Measurements from ENCODE around the gene ZNF385A. TPM values are rescaled to one million over a fixed set of nuclear protein-coding genes. Genes with fewer than 3 reads are reported as not detected.

Gene ZNF385A
- total RNA-seq, 4 donors from 2014 or later = 9.0 to 19.8 (median 13.5) TPM

- TF ChIP-seq CTCF (IDR thresholded peaks at IDR 0.05) (no peak), EP300 (IDR thresholded peaks at IDR 0.05) (no peak), POLR2A (IDR thresholded peaks at IDR 0.05) (no peak)
- Histone ChIP-seq H3K4me3 (no peak overlapping the region), H3K36me3 (no peaks in the 10 kb centered on the region), H3K4me1 (peaks cover 0 to 62% (median 11%) of the 10 kb centered on the region in 4 donors), H3K27ac (peak overlapping the region in 1 of 4 donors; percentile 52), H3K27me3 (no peaks in the 10 kb centered on the region), H3K9me3 (no peaks in the 10 kb centered on the region)
- 77 to 81% methylated on average over 3 of the region's 3 CpGs for WGBS, 2 donors
- no peak for DNase-seq (ENCODE audit: low spot score in 2 of 2)
Measured at GRCh38 chr12:54429014-54429471, 44.5 kb upstream of the ZNF385A start.

GRCh38 chr12:54428050-54429013 lies 43.8 kb upstream of the ZNF385A start:
- no peak for DNase-seq (ENCODE audit: low spot score in 2 of 2)
- no peaks in the 10 kb centered on the region for H3K27me3 ChIP-seq
- TF ChIP-seq EP300 (IDR thresholded peaks at IDR 0.05) (peak in 1 of 2 donors; percentile 49), CTCF (IDR thresholded peaks at IDR 0.05) (no peak)
- H3K9me3 ChIP-seq = no peaks in the 10 kb centered on the region
- H3K36me3 ChIP-seq = no peaks in the 10 kb centered on the region
- H3K27ac ChIP-seq = peak overlapping the region in 1 of 4 donors; percentile 52
- H3K4me1 ChIP-seq = peaks cover 0 to 69% (median 11%) of the 10 kb centered on the region in 4 donors
- 42 to 43% methylated on average over 13 of the region's 13 CpGs for WGBS, 2 donors
- no peak overlapping the region for H3K4me3 ChIP-seq

GRCh38 chr12:54427106-54427505 lies 42.6 kb upstream of the ZNF385A start:
- peaks cover 0 to 66% (median 11%) of the 10 kb centered on the region in 4 donors for H3K4me1 ChIP-seq
- DNase-seq (ENCODE audit: low spot score in 2 of 2) = no peak
- no peak overlapping the region for H3K27ac ChIP-seq

GRCh38 chr12:54426690-54427089 lies 42.2 kb upstream of the ZNF385A start:
- H3K27me3 ChIP-seq = no peaks in the 10 kb centered on the region
- H3K9me3 ChIP-seq = no peaks in the 10 kb centered on the region
- 72% methylated on average over 3 of the region's 3 CpGs for WGBS, 2 donors
- no peak for TF ChIP-seq CTCF (IDR thresholded peaks at IDR 0.05)
- no peak for TF ChIP-seq EP300 (IDR thresholded peaks at IDR 0.05)
- no peak for TF ChIP-seq POLR2A (IDR thresholded peaks at IDR 0.05)
- DNase-seq (ENCODE audit: low spot score in 2 of 2) = no peak
- no peak overlapping the region for H3K27ac ChIP-seq
- H3K4me1 ChIP-seq = peaks cover 0 to 67% (median 12%) of the 10 kb centered on the region in 4 donors
- H3K4me3 ChIP-seq = no peak overlapping the region
- H3K36me3 ChIP-seq = no peaks in the 10 kb centered on the region

More at GRCh38 chr12:54427106-54427505, 42.6 kb upstream of the ZNF385A start:
- Histone ChIP-seq H3K27me3 (no peaks in the 10 kb centered on the region), H3K9me3 (no peaks in the 10 kb centered on the region), H3K36me3 (no peaks in the 10 kb centered on the region), H3K4me3 (no peak overlapping the region)
- 50 to 66% methylated on average over 4 of the region's 4 CpGs for WGBS, 2 donors
- TF ChIP-seq EP300 (IDR thresholded peaks at IDR 0.05) (no peak), CTCF (IDR thresholded peaks at IDR 0.05) (no peak), POLR2A (IDR thresholded peaks at IDR 0.05) (no peak)

- WGBS, 2 donors = 17 to 35% methylated on average over 2 of the region's 2 CpGs
- H3K36me3 ChIP-seq = no peaks in the 10 kb centered on the region
- H3K9me3 ChIP-seq = no peaks in the 10 kb centered on the region
- no peaks in the 10 kb centered on the region for H3K27me3 ChIP-seq
- TF ChIP-seq POLR2A (IDR thresholded peaks at IDR 0.05) (no peak), EP300 (IDR thresholded peaks at IDR 0.05) (no peak), CTCF (IDR thresholded peaks at IDR 0.05) (no peak)
- H3K4me3 ChIP-seq = no peak overlapping the region
- peaks cover 0 to 77% (median 14%) of the 10 kb centered on the region in 4 donors for H3K4me1 ChIP-seq
- no peak for DNase-seq (ENCODE audit: low spot score in 2 of 2)
- no peak overlapping the region for H3K27ac ChIP-seq
Measured at GRCh38 chr12:54425702-54426101, 41.2 kb upstream of the ZNF385A start.

All from tibial nerve (tissue), 4 donors.